Suprapubic skin (tissue), 3 donors: ENCODE measurements around the gene PLEKHG5.

Experiments
- CTCF ChIP-seq, 2 donors: fragments of 200-600 bp in 1 of 2; fragments of 450-650 bp in 1 of 2; sonication (generic) in 1 of 2; IDR thresholded peaks; one replicate each; pipeline ENCODE4 v1.5.1; 2016 to 2019; ENCODE audit warnings: antibody characterized with exemption in 2 of 2, mild to moderate bottlenecking in 1 of 2, moderate library complexity in 1 of 2
- EP300 ChIP-seq: sonication (generic); formaldehyde crosslinking; IDR thresholded peaks from one replicate; pipeline ENCODE4 v1.6.1; 2017; ENCODE audit warnings: antibody characterized with exemption

- TF ChIP-seq CTCF (IDR thresholded peaks at IDR 0.05) (no peak), EP300 (no peak)
These were observed 44.2 kb downstream of the PLEKHG5 start for GRCh38 chr1:6447016-6447817.
